Fibroblast of lung (primary cell): ENCODE measurements around the gene APRT. TPM values are rescaled to one million over a fixed set of nuclear protein-coding genes. Genes with fewer than 3 reads are reported as not detected.
"Not testable (repeated sequence)": the region's sequence is repeated elsewhere in the genome, so short reads cannot be mapped to it uniquely, and the experiment has no call there.

ENCODE experiments used
- DNase-seq, 2 donors: peaks; one replicate each; pipeline versions ENCODE4 v3.0.0 to v3.0.0-alpha.2; 2010; ENCODE audit warnings: low read depth in 2 of 2
- H2AFZ ChIP-seq: 2 replicates; pipeline ENCODE4 v1.5.1; 2012; ENCODE audit warnings: low read length, control low read depth, inconsistent platforms
- H3K27ac ChIP-seq: 2 replicates; pipeline ENCODE4 v1.5.1; 2011; ENCODE audit warnings: low read length, control low read depth; ENCODE audit not compliant: insufficient read depth
- H3K27me3 ChIP-seq: 2 replicates; pipeline ENCODE4 v1.5.1; 2011; ENCODE audit warnings: mild to moderate bottlenecking, low read length; ENCODE audit not compliant: control insufficient read depth, insufficient read depth
- H3K36me3 ChIP-seq: 2 replicates; pipeline ENCODE4 v1.5.1; 2011; ENCODE audit warnings: low read length; ENCODE audit not compliant: control insufficient read depth, insufficient read depth
- H3K4me1 ChIP-seq: 2 replicates; pipeline ENCODE4 v1.5.1; 2011; ENCODE audit warnings: low read length; ENCODE audit not compliant: control insufficient read depth, insufficient read depth; ENCODE audit errors: extremely low read depth
- H3K4me2 ChIP-seq: 2 replicates; pipeline ENCODE4 v1.5.1; 2011; ENCODE audit warnings: low read length, control low read depth; ENCODE audit not compliant: insufficient read depth; ENCODE audit errors: extremely low read depth
- H3K4me3 ChIP-seq, 4 experiments: fragments of 200-600 bp in 1 of 4; sonication (generic) in 1 of 4; replicated peaks in 1 of 4; 2 replicates each; pipeline ENCODE4 v1.5.1; 2011 to 2016; ENCODE audit warnings: low read length in 4 of 4, low read depth in 3 of 4, mild to moderate bottlenecking in 3 of 4, control low read depth in 2 of 4, inconsistent platforms in 1 of 4, mixed read lengths in 1 of 4; ENCODE audit not compliant: insufficient read depth in 1 of 4; ENCODE audit errors: control extremely low read depth in 1 of 4
- H3K79me2 ChIP-seq: 2 replicates; pipeline ENCODE4 v1.5.1; 2012; ENCODE audit warnings: mild to moderate bottlenecking, low read length, inconsistent platforms; ENCODE audit not compliant: control insufficient read depth, insufficient read depth
- H3K9ac ChIP-seq: 2 replicates; pipeline ENCODE4 v1.5.1; 2011; ENCODE audit warnings: mild to moderate bottlenecking, low read length, control low read depth; ENCODE audit not compliant: insufficient read depth
- H3K9me3 ChIP-seq: 2 replicates; pipeline ENCODE4 v1.5.1; 2012; ENCODE audit warnings: low read depth, low read length; ENCODE audit not compliant: control insufficient read depth, insufficient read depth
- H4K20me1 ChIP-seq: 2 replicates; pipeline ENCODE4 v1.5.1; 2011; ENCODE audit warnings: low read length; ENCODE audit not compliant: control insufficient read depth, insufficient read depth; ENCODE audit errors: extremely low read depth
- EZH2 ChIP-seq: IDR thresholded peaks from 2 replicates; pipeline ENCODE4 v1.5.1; 2012; ENCODE audit warnings: low read length, control low read depth, mild to moderate bottlenecking; ENCODE audit errors: missing control alignments
- polyA plus RNA-seq, 2 donors: library from polyadenylated mRNA; depleted of rRNA in 1 of 2; stranded (reverse) in 1 of 2; unstranded in 1 of 2; fragments of >200 nt; gene quantifications; 2 replicates each; pipeline ENCODE4 v1.2.1, GENCODE V29; 2011 to 2012; ENCODE audit warnings: missing spikeins in 1 of 2
- total RNA-seq: library from RNA; depleted of rRNA; stranded (reverse); fragments of >200 nt; gene quantifications from 2 replicates; pipeline ENCODE4 v1.2.1, GENCODE V29; 2014
- TF ChIP-seq, protein P1 (sequence below), 2 donors: IDR thresholded peaks in 1 of 2; conservative IDR thresholded peaks in 1 of 2; 1 replicate in 1 of 2; 2 replicates in 1 of 2; pipeline ENCODE4 v1.5.1; 2011 to 2012; ENCODE audit warnings: low read length in 2 of 2, control low read depth in 1 of 2, inconsistent platforms in 1 of 2, low read depth in 1 of 2, mild to moderate bottlenecking in 1 of 2

Gene APRT
- total and polyA plus RNA-seq, 2 donors (not counting 1 experiment from before 2014, with no cell fraction given): 39.2 to 95.6 TPM

DNA sequence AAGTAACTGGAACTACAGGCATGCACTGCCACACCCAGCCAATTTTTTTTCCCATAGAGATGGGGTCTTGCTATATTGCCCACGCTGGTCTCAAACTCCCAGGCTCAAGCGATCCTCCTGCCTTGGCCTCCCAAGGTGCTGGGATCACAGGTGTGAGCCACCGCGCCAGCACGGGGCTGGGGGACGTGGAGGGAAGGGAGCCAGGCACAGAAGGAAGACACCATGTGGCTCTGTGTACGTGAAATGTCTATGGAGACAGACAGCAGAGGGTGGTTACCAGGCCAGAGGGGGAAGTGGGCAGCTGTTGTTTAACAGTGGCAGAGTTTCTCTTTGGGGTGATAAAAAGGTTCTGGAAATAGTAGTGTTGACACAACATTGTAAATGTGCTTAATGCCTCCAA lies 22.1 kb downstream of the APRT start:
- H3K36me3 ChIP-seq: no peaks in the 10 kb centered on the region
- H3K4me1 ChIP-seq: peaks cover 3% of the 10 kb centered on the region
- H3K4me2 ChIP-seq: no peak overlapping the region
- no peak for DNase-seq
- no peaks in the 10 kb centered on the region for H3K79me2 ChIP-seq
- H3K4me3 ChIP-seq: no peak overlapping the region
- no peak overlapping the region for H3K9ac ChIP-seq
- H4K20me1 ChIP-seq: no peaks in the 10 kb centered on the region
- no peak overlapping the region for H3K27ac ChIP-seq
- TF ChIP-seq, protein P1, sequence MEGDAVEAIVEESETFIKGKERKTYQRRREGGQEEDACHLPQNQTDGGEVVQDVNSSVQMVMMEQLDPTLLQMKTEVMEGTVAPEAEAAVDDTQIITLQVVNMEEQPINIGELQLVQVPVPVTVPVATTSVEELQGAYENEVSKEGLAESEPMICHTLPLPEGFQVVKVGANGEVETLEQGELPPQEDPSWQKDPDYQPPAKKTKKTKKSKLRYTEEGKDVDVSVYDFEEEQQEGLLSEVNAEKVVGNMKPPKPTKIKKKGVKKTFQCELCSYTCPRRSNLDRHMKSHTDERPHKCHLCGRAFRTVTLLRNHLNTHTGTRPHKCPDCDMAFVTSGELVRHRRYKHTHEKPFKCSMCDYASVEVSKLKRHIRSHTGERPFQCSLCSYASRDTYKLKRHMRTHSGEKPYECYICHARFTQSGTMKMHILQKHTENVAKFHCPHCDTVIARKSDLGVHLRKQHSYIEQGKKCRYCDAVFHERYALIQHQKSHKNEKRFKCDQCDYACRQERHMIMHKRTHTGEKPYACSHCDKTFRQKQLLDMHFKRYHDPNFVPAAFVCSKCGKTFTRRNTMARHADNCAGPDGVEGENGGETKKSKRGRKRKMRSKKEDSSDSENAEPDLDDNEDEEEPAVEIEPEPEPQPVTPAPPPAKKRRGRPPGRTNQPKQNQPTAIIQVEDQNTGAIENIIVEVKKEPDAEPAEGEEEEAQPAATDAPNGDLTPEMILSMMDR (conservative IDR thresholded peaks at IDR 0.05 in 1 of 2, IDR thresholded peaks at IDR 0.05 in 1 of 2; ENCODE audit: low read depth in 1 of 2, low read length in 2 of 2): no peak
- no peak for TF ChIP-seq EZH2
- no peaks in the 10 kb centered on the region for H3K9me3 ChIP-seq
- no peaks in the 10 kb centered on the region for H3K27me3 ChIP-seq
- H2AFZ ChIP-seq: no peak overlapping the region

DNA sequence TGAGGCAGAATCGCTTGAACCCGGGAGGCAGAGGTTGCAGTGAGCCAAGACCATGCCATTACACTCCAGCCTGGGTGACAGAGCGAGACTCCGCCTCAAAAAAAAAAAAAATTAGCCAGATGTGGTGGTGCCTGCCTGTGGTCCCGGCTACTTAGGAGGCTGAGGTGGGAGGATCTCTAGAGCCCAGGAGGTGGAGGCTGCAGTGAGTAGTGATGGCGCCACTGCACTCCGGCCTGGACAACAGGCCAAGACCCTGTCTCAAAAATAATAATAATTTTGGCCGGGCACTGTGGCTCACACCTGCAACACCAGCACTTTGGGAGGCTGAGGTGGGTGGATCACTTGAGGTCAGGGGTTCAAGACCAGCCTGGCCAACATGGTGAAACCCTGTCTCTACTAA lies 23.0 kb downstream of the APRT start:
- H3K27me3 ChIP-seq, H3K9ac ChIP-seq, H4K20me1 ChIP-seq, H3K4me3 ChIP-seq, DNase-seq, H3K27ac ChIP-seq, H3K9me3 ChIP-seq, H3K4me2 ChIP-seq, H3K4me1 ChIP-seq, H3K36me3 ChIP-seq, H3K79me2 ChIP-seq, H2AFZ ChIP-seq: not testable (repeated sequence)

DNA sequence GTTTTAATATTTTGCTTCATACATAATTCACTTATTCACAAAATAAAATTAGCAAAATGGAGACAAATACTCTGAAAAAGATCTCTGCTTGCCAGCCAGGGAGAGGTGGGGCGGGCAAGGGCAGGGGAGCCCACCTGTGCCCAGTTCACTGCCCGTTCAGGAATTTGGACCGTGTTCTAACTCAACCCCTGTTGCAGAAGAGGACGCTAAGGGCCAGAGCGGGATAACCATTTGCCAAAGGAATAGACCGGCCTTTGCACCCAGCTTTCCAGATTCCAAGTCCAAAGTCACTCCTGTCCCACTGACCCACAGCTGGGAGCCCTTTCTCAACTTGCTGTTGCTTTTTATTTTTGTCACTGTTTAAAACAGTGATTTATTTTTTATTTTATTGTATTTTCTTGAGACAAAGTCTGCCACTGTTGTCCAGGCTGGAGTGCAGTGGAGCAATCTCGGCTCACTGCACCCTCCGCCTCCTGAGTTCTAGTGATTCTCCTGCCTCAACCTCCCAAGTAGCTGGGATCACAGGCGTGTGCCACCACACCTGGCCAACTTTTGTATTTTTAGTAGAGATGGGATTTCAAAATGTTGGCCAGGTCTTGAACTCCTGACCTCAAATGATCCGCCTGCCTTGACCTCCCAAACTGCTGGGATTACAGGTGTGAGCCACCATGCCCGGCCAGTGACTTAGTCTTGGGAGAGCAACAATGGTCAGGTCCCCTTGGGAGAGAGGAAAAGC lies 24.0 kb downstream of the APRT start:
- no peak overlapping the region for H3K9ac ChIP-seq
- no peak overlapping the region for H3K4me3 ChIP-seq
- no peaks in the 10 kb centered on the region for H3K27me3 ChIP-seq
- no peaks in the 10 kb centered on the region for H4K20me1 ChIP-seq
- no peak for DNase-seq
- peaks cover 14% of the 10 kb centered on the region for H3K79me2 ChIP-seq
- H3K36me3 ChIP-seq: no peaks in the 10 kb centered on the region
- H3K4me2 ChIP-seq: no peak overlapping the region
- no peak for TF ChIP-seq EZH2
- TF ChIP-seq, protein P1 (conservative IDR thresholded peaks at IDR 0.05 in 1 of 2, IDR thresholded peaks at IDR 0.05 in 1 of 2; ENCODE audit: low read depth in 1 of 2, low read length in 2 of 2): no peak
- H3K4me1 ChIP-seq: peaks cover 7% of the 10 kb centered on the region
- no peak overlapping the region for H2AFZ ChIP-seq
- H3K9me3 ChIP-seq: no peaks in the 10 kb centered on the region
- no peak overlapping the region for H3K27ac ChIP-seq
